Activated CD8-positive, alpha-beta memory T cell treated with anti-CD3 and anti-CD28 coated beads for 48 hours (primary cell): ENCODE data around the gene MAMDC2.
"Not testable (repeated sequence)": the region's sequence is repeated elsewhere in the genome, so short reads cannot be mapped to it uniquely, and the experiment has no call there.

Experiments
- DNase-seq, 3 experiments: peaks; one replicate each; pipeline ENCODE4 v3.0.0-alpha.2; 2020; ENCODE audit warnings: low read depth in 2 of 3, low spot score in 2 of 3

Gene MAMDC2

GRCh38 chr9:70035691-70036090 is 8.0 kb upstream of the MAMDC2 start:
- DNase-seq = no peak

GRCh38 chr9:70036641-70037040 is 7.0 kb upstream of the MAMDC2 start:
- no peak for DNase-seq

GRCh38 chr9:70038171-70038621 is 5.5 kb upstream of the MAMDC2 start:
- not testable (repeated sequence) for DNase-seq

- no peak for DNase-seq
Measured at GRCh38 chr9:70040376-70040903, 3.2 kb upstream of the MAMDC2 start.

GRCh38 chr9:70042461-70043215 is 1.0 kb upstream of the MAMDC2 start:
- DNase-seq = no peak

GRCh38 chr9:70043285-70043684 is 363 bp upstream of the MAMDC2 start:
- DNase-seq = no peak

GRCh38 chr9:70044490-70045307 is 1.1 kb downstream of the MAMDC2 start:
- no peak for DNase-seq

- DNase-seq = no peak
Measured at GRCh38 chr9:70045452-70045851, 1.8 kb downstream of the MAMDC2 start.

- no peak for DNase-seq
Measured at GRCh38 chr9:70046274-70047070, 2.8 kb downstream of the MAMDC2 start.

GRCh38 chr9:70049236-70049635 is 5.6 kb downstream of the MAMDC2 start:
- no peak for DNase-seq

GRCh38 chr9:70049672-70050271 is 6.1 kb downstream of the MAMDC2 start:
- no peak for DNase-seq

- no peak for DNase-seq
Measured at GRCh38 chr9:70052768-70053167, 9.1 kb downstream of the MAMDC2 start.

GRCh38 chr9:70053864-70054263 is 10.2 kb downstream of the MAMDC2 start:
- DNase-seq = no peak

GRCh38 chr9:70054521-70054920 is 10.9 kb downstream of the MAMDC2 start:
- no peak for DNase-seq

GRCh38 chr9:70055406-70056210 is 12.0 kb downstream of the MAMDC2 start:
- no peak for DNase-seq

- DNase-seq = no peak
Measured at GRCh38 chr9:70056211-70056944, 12.7 kb downstream of the MAMDC2 start.

GRCh38 chr9:70058569-70059116 is 15.0 kb downstream of the MAMDC2 start:
- no peak for DNase-seq

GRCh38 chr9:70060148-70060882 is 16.7 kb downstream of the MAMDC2 start:
- no peak for DNase-seq
